Islet precursor cell (in vitro differentiated cells): ENCODE measurements around the gene LPP.

Experiments used
- DNase-seq: peaks from one replicate; pipeline ENCODE4 v3.0.0-alpha.2; 2018

Gene LPP

DNA sequence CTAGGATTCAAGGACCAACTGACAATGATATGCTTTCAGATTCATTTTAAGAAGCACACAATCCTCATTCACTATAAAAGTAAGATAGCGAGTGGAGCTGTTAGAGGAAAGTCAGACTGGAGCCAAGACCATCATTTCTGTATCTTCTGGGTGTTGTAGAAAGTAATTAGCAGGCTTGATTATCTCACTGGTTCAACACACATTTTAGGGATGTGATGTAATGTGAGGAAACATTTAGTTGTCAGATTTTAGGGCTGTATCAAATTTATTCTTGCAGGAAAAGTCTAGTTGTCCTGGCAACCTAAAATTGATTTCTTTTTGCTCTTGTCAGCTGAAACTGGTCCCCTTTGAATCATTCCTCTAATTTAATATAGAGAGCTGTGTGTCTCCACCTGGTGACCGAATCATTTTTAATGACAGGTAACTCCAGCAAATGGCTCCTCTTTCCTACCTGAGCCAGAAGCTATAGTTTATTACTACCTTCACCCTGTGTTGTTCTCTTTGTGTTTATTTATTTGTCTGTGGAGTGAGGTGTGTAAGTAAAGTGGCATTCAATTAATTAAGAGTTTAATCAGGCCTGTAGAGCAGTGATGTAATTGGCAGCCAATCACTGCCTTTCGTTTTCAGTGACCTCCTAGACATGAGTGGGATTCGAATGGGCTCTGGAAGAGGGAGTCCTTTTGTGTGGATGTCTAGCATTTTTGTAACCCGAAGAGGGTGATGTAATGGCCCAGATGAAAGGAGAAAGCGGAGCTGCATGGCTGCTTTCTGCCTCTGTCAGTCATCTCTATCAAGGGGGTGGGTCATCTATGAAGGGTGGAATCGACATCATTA lies 125.8 kb downstream of the LPP start:
- peak; percentile 73 for DNase-seq

DNA sequence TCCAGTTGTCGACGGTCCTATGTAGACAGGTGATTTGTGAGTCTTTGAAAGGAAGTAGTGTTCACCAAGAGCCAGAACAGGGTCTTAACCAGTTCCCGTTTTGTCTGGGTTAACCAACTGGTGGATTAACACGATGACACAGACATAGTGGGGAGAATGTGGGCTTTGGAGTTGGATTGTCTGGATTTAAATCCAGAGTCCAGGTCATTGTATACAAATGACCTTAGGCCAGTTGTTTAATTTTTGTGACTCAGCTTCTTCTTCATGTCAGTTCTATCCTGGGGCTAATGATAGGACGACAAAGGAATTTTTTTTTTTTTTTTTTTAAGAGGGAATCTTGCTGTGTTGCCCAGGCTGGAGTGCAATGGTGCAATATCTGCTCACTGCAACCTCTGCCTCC lies 126.7 kb downstream of the LPP start:
- no peak for DNase-seq

DNA sequence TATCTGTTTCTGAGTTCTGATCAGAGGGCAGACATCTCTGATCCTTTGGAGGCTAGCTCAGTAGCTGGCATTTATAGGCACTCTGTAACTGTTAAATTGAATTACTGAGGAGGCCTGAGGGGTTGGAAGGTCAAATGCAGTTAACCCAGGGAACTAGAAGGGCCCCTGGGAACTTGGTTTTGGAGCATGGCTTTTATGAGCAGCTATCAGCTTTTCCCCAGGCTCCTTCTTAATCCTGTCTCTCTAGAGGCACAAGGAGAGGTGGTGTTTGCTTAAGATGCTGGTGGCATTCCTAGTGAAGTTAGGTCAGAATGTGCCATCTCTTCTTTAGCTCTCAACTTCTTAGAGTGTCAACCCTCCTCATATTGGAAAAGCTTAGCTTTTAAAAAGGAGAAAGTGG lies 128.9 kb downstream of the LPP start:
- DNase-seq: no peak

DNA sequence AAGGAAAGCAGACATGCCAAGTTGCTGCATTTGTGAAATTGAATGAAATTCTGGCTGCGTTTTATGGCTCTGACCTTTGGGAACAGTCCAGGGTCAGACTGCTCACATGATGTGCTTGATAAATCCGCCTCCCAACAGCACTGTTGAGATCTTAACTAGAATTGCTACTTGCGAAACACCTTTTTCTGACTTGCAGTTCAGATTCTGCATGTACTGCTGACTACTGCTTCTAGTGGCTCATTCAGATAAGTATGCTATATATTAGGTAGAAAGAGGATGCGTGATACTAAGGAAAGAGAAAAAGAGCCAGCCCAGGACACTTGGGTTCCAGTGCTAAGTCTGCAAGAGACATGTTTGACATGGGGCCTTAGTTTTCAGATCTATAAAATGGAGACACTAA lies 129.4 kb downstream of the LPP start:
- DNase-seq: no peak

DNA sequence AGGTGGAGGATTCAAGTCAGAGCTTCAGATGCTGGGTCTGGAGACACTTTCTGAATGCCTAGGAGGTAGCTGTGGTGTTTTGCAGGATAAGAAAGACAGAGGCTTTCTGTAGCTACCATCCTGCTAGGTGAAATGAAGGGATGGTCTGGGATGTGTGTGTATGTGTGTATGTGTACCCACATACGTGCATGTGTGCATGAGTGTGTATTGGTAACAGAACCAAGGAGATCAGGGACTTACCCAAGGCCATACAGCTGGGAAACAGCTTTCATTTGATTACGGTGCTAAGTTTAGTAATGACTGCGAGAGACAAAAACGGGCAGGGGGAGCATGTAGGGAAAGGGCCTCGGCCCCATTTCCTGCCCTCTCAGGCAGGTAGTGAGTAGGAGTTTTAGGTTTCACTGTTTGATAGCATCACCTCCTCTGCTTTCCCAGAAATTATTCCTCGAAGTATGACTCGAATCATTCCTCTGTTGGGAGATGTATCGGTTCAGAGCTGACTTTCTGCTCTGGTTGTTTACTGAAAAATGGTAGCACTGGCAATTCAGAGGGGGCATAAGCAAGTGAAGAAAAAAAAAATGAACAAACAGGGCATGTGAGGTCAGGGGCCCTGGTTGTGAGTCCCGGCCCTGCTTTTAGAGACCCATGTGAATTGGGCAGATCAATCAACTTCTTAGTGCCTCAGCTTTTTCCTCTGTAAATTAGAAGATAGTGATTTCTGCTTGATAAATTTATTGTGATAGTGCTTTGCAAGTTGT lies 130.7 kb downstream of the LPP start:
- DNase-seq: no peak

DNA sequence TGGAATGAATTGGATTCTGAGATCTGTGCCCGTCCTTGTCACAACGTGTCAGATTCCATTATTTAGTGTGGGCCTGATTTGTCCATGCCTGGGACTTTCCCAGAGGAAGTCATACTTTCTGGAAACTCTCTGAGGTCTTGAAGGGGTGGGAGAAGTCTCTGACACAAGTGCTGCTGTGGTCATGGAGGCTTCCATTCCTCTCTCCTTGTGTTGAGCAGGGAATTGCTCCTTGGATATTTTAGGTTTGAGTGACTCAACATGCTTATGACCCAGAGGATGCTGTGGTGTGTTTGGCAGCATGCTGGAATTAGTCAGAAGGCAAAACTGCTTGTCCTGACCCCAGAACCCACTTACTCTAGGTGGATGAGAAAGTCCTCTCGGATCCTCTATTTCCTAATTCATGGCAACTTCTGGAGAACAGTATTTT lies 132.1 kb downstream of the LPP start:
- DNase-seq: peak; percentile 76

DNA sequence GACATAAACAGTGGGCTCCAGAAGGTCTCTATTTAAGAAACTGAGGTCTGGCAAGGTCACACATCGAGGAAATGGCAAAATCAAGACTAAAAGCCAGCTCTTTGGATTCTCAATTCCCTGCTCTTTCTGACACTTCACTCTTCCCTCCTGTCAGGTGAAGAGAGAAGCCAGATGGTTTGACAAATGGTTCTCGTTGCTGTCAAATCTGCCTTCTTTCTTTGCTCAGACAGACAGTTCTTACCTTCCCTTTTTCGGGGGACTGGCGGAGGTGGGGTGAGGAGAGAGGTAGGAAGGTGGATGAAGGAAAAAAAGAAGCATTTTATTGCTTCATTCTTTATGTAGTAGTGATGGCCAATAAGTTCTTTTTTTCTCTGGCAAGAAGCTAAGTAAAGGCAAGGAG lies 133.4 kb downstream of the LPP start:
- no peak for DNase-seq

DNA sequence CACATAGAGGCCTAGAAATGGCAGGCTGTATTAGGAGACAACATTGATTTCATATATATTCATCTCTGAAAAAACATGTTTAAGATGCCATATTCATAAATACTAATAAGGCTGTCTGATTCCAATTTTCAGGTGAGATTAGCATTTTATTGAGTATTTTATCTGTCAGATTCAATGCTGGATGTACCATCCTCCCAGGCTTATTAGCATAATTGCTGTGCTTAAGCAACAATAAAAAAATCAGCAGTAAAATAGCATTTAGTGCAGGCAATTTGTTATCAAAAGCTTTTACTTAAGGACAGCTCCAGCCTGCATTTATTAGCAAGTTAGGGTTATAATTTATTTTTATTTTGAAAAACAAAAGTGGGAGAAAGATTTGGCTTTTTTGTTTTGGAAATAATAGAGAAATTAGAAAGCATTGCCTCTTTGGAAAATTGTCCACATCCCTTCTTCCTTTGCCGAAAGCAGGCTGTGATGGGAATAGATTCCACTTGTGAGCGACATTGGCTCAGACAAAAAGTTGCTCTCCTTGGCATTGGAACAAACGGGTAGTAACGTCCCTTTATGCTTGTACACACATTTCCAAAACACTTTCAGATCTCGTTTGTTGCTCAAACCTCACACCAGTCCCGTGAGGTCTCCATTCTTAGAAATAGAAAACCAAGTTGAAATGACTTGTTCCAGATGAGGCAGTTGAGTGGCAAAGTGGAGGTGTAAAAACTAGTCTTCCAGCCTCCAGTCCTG lies 134.0 kb downstream of the LPP start:
- no peak for DNase-seq

DNA sequence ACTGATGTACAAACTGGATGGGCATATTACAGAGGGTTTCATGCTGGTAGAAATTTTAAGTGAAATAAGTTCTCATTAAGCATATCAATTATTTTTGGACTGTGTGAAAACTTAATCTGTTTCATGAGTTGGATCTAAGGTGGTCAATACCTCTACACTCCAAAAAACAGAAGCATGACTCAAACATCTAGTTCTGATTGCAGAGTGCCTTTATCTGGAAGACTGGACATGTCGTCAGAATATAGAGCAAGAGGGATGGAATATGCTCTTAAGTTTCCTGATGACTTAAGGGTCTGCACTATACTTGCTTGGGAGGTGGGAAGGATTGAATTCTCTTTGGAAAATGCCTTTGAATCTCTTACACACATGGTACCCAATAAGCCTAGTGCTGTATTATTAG lies 138.3 kb downstream of the LPP start:
- DNase-seq: no peak

DNA sequence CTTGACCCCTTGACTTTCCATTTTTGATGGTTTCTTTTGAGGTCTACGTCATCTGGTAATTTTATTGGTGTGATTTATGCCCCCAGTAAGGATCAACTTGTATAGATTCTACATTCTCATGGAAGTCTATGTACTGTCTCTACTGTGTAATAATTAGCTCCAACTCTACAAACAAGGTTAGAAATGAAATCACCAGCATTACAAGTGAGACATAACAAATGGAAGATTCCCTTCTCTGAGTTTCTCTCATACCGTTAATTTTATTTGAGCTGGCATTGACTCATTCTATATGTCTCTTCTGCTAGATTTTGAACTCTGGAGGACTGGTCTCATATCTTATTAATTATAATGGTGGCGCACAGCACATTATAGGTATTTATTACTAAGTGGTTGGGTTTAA lies 138.9 kb downstream of the LPP start:
- DNase-seq: no peak

DNA sequence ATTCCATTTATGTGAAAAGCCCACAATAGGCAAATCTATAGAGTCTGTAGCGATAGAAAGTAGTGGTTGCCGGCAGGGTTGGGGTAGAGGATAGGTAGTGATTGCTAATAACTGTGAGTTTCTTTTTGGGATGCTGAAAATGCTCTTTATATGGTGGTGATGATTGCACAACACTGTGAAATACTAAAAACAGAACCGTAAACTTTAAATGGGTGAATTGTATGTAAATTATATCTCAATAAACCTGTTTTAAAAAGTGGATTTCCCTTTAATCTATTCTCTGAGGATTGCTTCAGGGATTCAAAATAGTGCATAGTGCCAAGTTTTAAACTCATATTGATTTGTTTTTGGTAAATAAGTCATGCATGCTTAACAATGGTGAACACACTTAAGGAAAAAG lies 140.2 kb downstream of the LPP start:
- DNase-seq: no peak

DNA sequence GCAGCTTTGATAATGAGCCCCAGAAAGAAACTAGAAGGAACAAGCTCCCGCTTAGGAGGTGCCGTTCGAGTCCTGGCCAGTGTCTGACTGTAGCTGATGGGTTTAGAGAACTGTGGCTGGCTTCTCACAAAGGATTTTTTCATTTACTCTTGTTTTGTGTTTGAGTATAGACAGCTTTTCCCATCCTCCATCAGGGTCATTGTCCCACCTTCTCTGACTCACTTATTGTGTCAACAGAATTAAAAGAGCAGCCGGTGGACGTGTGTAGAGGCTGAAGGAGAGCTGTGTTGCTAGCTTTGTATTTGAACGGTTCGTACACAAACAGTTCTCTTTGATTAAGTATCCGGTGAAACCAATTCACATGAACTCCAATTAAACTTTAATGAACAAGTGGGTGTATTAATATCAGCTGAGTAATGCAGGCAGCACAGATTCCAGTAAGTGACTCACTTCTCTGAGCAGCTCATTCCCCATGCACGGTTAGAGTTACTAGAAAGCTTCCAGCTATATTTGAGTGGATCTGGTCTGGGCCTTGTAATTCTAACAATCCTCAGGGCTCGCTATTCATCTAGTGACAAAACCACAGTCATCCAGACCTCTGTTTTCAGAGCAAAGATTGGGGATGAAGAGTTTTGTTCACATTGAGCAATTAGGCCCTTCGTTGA lies 141.0 kb downstream of the LPP start:
- peak; percentile 91 for DNase-seq

DNA sequence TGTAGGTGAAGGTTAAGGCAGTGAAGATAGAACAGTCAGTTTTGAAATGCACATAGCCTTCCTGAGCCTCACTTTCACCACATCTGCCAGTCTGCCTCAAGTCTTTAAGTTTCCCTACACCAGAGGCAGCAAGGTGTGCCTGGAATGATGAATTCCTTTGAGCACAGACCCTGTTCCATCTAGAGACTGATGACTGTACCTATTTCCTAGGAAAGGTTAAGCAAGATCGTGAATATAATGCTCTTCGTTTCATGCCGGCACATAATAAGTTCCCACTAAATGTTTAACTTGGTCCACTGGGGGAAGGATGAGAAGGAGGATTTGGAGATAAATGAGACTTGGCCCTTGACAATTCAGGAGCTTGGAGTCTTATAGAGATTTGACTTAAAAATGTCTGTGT lies 141.9 kb downstream of the LPP start:
- DNase-seq: no peak

DNA sequence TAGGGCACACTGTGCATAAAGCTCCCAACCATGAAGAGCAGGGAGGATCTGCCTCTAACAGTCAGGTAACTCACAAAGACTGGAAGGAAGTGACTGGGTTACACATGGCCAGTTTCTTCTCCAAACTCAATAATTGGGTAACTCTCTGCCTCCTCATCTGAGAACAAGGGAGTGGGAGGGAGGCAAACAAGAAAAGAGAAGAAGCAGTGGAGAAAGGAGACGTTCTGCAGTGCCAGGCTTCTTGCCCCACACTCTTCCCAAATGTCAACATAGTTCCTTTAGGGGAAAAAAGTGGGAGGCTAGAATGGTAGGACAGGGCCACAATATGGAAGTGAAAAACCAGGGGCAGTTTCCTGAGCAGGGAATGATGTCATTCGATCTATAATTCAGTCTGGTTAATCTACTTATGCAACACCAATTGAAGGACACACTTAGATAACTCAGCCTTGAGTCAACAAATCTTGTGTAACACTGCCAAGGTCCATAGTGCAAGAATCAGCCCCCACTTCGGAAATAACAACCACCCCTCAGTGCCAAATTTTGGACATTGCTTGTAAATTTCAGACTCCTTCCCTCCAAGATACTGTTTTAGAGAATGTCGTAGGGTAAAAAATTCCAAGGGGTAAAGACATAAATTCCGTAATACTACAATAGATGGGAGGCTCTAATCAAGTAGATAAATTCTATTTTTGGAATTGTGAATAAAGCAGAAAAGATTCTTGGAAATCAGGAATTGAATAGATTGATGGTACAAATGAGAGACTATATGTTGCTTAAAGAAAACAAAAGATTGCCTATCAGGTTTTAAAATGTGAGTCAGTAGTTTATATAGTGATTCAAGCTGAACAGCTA lies 143.0 kb downstream of the LPP start:
- no peak for DNase-seq

DNA sequence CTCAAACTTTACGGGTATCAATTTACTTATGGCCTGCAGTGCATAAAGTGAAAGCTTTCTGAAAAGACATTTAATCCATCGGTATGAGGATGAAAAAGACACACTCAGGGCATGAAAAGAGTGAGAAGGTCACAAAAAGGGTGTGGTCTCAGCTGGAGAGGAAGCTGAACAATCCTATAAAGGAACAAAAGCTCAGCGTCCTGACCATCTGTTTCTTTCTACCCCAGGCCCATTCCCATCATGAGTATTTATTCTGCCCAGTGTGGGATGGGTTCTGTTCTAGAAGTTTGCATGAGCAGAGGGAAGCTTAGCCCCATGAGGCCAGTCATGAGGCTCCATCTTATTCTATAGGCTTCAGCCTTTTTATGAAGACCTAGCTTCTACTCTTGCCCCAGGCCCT lies 144.6 kb downstream of the LPP start:
- DNase-seq: no peak

DNA sequence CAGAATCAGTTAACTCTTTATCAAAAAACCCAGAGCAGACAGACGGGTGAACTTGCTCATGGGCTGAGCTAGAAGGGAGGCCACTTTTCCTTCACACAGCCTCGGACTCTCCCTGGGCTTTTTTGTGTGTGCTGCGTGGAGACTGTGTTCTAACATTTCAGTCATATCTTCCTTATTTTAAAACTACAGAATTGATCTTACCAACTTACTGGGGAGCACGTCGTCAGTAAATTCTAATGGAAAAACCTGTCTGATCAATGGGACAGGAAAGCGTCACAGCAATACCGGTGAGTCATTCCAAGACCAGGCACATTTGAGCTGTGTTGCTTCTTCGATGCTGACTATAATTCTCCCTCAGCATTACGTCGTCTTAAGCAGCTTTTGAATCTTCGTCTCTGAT lies 145.1 kb downstream of the LPP start:
- DNase-seq: peak; percentile 65

DNA sequence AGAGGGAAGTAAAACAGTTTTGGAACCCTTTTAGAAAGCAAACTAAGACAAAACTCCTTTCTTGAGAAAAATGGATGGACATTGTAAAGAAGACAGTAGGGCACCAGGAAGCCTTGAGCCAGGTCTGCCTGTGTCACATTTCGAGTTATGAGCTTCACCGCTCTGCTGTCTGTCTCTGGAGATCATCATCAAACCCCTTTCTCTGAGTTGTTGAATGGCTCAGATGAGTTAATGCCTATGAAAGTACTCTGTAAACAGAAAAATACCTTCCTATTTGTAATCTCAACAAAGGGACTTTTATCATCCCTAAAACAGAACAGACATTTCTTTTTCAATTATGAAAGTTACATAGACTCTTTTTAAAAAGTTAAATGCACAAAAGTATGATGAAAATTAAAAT lies 145.8 kb downstream of the LPP start:
- no peak for DNase-seq

DNA sequence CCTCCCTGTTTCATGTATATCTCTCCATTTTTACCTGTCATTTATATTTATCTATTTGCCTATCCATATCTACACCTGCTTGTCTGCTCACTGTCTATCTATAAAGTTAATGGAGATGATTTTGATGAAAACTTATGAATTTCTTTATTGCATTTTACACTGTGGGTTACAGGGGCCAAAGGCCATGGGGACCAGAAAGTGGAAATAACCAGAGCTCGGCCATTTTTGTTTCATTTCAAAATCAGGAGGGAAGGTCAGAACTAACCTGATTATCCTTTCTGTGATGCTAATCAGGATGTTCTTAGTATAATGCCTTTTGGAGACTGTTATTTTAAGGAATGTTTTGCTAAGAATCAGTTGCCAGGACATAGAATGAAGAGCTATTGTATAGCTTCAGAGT lies 147.2 kb downstream of the LPP start:
- no peak for DNase-seq

DNA sequence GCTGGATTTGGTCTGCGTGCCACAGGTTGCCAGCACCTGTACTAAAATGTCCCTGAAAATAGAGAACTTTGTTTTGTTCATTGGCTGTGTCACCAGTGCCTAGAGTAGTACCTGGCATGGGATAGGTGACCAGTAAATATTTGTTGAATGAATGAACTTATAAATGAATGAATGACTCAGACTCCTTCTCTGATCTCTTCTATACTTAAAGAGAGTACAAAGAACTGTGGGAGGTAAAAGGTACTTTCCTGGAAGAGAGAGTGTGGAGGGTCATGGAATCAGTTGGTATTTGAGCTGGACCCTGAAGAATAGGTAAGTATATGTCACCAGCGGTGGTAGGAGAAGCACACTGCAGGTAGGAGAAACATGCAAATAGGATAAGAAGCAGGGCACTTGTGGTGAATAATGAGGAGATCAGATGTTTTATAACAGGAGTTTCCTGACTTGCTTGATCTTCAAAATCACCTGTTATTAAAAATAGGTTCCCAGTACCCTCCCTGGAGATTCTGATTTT lies 149.4 kb downstream of the LPP start:
- DNase-seq: no peak

DNA sequence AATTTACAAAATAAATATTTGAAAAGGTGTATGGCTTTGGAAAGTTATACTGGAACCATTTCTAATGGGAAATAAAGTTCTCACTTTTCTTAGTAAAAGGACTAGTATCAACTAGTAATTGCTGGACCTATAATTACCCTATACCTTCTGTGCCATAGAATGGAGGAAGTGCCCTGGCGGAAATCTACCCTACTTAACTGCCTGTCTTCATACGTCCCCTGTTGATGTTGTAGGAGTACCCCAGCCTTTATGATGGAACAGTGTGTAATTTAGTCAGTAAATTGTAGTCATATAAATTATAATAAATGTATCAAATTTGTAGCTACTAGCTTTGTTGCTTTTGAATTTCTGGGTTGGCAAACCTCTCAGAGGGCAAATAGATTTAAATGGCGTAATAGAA lies 149.9 kb downstream of the LPP start:
- no peak for DNase-seq

DNA sequence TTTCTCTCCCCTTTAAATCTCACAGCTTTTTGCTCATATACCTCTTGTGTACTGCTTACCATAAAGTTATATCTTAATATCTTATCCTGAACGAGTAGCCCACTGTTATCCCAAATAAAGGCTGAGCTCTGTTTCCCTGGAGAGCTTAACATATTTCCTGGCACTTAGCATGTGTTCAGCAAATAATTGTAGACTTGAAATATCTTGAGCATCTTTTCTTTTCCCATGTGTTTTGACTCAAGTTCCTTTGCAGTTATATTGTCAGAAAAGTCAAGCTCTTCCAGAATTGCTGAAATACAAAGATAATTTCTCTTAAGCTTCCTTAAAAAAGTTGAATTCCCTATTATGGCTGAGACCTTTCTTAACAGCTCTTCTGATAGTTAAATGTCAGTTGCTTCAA lies 150.5 kb downstream of the LPP start:
- DNase-seq: no peak

DNA sequence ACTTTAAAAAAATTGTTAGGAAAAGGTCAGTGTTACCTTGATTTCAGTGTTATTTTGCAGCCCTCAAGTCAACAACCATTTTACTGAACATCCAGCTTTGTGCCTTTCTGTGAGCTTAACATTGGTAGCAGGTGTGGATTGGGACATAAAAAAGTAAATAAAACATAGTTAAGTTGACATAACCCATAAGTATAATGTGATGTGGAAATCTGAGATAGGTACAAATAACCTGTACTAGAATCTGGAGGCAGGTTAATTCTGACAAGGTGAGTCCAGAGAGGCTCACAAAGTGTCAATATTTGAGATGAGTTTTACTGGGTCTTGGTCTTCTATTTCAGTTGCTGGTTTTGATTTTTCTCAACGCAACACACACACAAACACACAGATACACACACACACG lies 151.3 kb downstream of the LPP start:
- no peak for DNase-seq
